Type B pancreatic cell (in vitro differentiated cells): ENCODE measurements around the gene CRKL. TPM values are rescaled to one million over a fixed set of nuclear protein-coding genes. Genes with fewer than 3 reads are reported as not detected.

ENCODE experiments used
- DNase-seq: peaks from one replicate; pipeline ENCODE4 v3.0.0; 2021; ENCODE audit warnings: mixed read lengths; ENCODE audit not compliant: unreplicated experiment; ENCODE audit errors: extremely low spot score
- H3K27ac Mint-ChIP-seq: 2 replicates; pipeline ENCODE4 v1.8.0; 2021; ENCODE audit warnings: mild to moderate bottlenecking, mixed read lengths
- H3K27me3 Mint-ChIP-seq: 2 replicates; pipeline ENCODE4 v1.8.0; 2021; ENCODE audit warnings: mixed read lengths
- H3K36me3 Mint-ChIP-seq: 2 replicates; pipeline ENCODE4 v1.8.0; 2021; ENCODE audit warnings: mixed read lengths
- H3K4me1 Mint-ChIP-seq: one replicate; pipeline ENCODE4 v1.8.0; 2021; ENCODE audit warnings: mixed read lengths; ENCODE audit not compliant: unreplicated experiment
- H3K4me3 Mint-ChIP-seq: 2 replicates; pipeline ENCODE4 v1.8.0; 2021; ENCODE audit warnings: mild to moderate bottlenecking, mixed read lengths
- H3K9me3 Mint-ChIP-seq: 2 replicates; pipeline ENCODE4 v1.8.0; 2021; ENCODE audit warnings: mixed read lengths
- total RNA-seq: library from RNA; stranded (reverse); gene quantifications from 2 replicates; pipeline ENCODE4 v1.2.1, GENCODE V29; 2021; ENCODE audit warnings: low replicate concordance
- TF ChIP-seq, protein P1 (sequence below): fragments of 200-600 bp; sonication (generic); conservative IDR thresholded peaks from 2 replicates; pipeline ENCODE4 v1.5.0; 2021; ENCODE audit warnings: antibody characterized with exemption, mild to moderate bottlenecking

The CRKL gene
- total RNA-seq, 1 donor from 2014 or later: 78.1 TPM

DNA sequence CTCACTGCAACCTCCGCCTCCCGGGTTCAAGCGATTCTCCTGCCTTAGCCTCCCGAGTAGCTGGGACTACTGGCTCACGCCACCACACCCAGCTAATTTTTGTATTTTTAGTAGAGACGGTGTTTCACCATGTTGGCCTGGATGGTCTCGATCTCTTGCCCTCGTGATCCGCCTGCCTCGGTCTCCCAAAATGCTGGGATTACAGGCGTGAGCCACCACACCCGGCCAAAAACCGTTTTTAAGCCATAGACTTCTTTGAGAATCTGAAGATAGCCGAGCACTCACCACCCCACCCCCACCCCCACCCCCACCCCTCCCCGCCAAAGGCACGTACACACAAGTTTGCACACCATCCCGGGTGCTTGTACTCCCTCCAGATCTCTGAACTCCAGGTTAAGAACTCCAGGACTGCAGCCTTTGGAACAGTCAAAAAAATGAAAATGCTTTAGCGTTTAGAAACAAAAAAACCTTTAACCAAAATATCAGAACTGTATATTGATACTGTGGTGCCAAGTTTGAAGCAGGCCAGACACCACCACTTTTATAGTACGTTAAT is 1.5 kb downstream of the CRKL start:
- Mint-ChIP-seq H3K9me3 (no peaks in the 10 kb centered on the region), H3K4me1 (peaks cover 30% of the 10 kb centered on the region), H3K4me3 (peak overlapping the region; percentile 87), H3K27ac (peak overlapping the region; percentile 82), H3K27me3 (no peaks in the 10 kb centered on the region), H3K36me3 (peaks cover 19% of the 10 kb centered on the region)
- DNase-seq: no peak
- TF ChIP-seq, protein P1, sequence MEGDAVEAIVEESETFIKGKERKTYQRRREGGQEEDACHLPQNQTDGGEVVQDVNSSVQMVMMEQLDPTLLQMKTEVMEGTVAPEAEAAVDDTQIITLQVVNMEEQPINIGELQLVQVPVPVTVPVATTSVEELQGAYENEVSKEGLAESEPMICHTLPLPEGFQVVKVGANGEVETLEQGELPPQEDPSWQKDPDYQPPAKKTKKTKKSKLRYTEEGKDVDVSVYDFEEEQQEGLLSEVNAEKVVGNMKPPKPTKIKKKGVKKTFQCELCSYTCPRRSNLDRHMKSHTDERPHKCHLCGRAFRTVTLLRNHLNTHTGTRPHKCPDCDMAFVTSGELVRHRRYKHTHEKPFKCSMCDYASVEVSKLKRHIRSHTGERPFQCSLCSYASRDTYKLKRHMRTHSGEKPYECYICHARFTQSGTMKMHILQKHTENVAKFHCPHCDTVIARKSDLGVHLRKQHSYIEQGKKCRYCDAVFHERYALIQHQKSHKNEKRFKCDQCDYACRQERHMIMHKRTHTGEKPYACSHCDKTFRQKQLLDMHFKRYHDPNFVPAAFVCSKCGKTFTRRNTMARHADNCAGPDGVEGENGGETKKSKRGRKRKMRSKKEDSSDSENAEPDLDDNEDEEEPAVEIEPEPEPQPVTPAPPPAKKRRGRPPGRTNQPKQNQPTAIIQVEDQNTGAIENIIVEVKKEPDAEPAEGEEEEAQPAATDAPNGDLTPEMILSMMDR: no peak

- H3K4me3 Mint-ChIP-seq: peak overlapping the region; percentile 87
- DNase-seq: no peak
- peaks cover 30% of the 10 kb centered on the region for H3K4me1 Mint-ChIP-seq
Measured at GRCh38 chr22:20919718-20920117, 2.5 kb downstream of the CRKL start.

GRCh38 chr22:20920881-20921203 is 3.6 kb downstream of the CRKL start:
- peaks cover 25% of the 10 kb centered on the region for H3K36me3 Mint-ChIP-seq
- peak overlapping the region; percentile 82 for H3K27ac Mint-ChIP-seq
- no peaks in the 10 kb centered on the region for H3K27me3 Mint-ChIP-seq
- TF ChIP-seq, protein P1: no peak
- no peaks in the 10 kb centered on the region for H3K9me3 Mint-ChIP-seq
- no peak for DNase-seq
- peak overlapping the region; percentile 87 for H3K4me3 Mint-ChIP-seq
- H3K4me1 Mint-ChIP-seq: peaks cover 33% of the 10 kb centered on the region

More at GRCh38 chr22:20919718-20920117, 2.5 kb downstream of the CRKL start:
- Mint-ChIP-seq H3K9me3 (no peaks in the 10 kb centered on the region), H3K27me3 (no peaks in the 10 kb centered on the region), H3K27ac (peak overlapping the region; percentile 82), H3K36me3 (peaks cover 19% of the 10 kb centered on the region)
- TF ChIP-seq, protein P1: no peak

DNA sequence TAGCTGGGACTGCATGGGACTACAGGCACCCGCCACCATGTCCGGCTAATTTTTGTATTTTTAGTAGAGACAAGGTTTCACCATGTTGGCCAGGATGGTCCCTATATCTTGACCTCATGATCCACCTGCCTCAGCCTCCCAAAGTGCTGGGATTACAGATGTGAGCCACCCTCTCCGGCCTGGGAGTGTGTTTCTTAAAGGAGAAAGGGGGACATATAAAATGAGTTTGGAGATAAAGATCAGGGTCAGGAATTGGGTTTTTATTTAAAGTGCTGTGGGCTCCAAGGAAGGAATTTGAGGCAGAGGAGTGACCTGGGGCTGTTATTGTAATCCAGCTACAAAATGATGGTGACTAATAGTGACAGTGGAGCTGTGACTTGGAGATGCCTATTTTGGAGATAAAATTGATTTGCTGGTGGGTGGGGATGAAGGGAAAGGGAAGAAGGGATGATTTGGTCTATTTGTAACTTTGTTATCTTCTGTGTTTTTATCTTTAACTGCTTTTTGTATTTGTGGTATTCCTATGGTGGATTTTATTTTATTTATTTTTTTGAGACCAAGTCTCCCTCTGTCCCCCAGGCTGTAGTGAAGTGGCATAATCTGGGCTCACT is 5.0 kb downstream of the CRKL start:
- peaks cover 32% of the 10 kb centered on the region for H3K36me3 Mint-ChIP-seq
- peak overlapping the region; percentile 47 for H3K4me3 Mint-ChIP-seq
- no peaks in the 10 kb centered on the region for H3K27me3 Mint-ChIP-seq
- peaks cover 36% of the 10 kb centered on the region for H3K4me1 Mint-ChIP-seq
- no peaks in the 10 kb centered on the region for H3K9me3 Mint-ChIP-seq
- DNase-seq: no peak
- H3K27ac Mint-ChIP-seq: no peak overlapping the region
- TF ChIP-seq, protein P1: no peak

DNA sequence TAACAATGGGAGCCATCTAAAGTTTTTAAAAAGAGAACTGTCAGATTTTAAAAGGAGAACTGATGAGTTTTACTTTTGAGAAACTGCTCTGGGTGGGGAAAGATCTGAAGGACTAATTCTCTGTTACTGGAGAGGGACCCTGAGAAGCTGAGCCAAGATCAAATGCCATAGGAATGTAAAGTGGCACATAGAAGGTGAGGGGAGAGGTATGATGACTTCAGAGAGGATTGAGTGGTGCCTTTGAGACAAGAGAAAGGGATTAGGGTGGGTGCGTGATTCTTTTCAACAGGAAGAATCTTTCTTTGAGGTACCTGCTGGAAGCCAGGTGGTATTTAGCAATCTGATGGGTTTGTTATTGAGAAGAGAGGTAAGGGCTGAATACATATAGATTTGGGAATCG is 9.0 kb downstream of the CRKL start:
- Mint-ChIP-seq H3K4me3 (no peak overlapping the region), H3K27me3 (no peaks in the 10 kb centered on the region), H3K9me3 (no peaks in the 10 kb centered on the region), H3K4me1 (peaks cover 23% of the 10 kb centered on the region), H3K36me3 (peaks cover 25% of the 10 kb centered on the region), H3K27ac (peak overlapping the region; percentile 45)
- TF ChIP-seq, protein P1: no peak
- no peak for DNase-seq
